Measurements from ENCODE around the gene STIM1.

STIM1 gene

DNA sequence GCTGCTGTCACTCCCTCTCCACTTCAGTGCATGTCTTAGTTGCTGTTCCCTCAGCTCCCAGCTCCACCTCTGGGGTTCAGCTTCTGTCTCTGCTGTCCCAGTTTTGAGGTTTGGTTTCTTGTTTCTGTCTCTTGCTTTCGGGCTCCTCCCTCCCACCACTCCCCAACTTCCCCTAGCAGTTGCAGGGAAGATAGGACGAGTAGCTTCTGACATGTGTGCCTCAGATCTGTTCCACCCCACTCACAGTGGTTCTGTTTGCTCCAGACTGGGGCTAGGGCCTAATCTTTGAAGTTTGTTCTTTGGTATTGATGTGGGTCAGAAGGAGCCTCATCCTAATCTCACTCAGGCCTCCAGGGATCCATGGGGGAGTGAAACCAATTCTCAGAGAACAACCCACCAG lies 236.6 kb downstream of the STIM1 start:
- DNase-seq = no peak
- TF ChIP-seq, protein P1, sequence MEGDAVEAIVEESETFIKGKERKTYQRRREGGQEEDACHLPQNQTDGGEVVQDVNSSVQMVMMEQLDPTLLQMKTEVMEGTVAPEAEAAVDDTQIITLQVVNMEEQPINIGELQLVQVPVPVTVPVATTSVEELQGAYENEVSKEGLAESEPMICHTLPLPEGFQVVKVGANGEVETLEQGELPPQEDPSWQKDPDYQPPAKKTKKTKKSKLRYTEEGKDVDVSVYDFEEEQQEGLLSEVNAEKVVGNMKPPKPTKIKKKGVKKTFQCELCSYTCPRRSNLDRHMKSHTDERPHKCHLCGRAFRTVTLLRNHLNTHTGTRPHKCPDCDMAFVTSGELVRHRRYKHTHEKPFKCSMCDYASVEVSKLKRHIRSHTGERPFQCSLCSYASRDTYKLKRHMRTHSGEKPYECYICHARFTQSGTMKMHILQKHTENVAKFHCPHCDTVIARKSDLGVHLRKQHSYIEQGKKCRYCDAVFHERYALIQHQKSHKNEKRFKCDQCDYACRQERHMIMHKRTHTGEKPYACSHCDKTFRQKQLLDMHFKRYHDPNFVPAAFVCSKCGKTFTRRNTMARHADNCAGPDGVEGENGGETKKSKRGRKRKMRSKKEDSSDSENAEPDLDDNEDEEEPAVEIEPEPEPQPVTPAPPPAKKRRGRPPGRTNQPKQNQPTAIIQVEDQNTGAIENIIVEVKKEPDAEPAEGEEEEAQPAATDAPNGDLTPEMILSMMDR (IDR thresholded peaks at IDR 0.05) = no peak
- no peak overlapping the region for H3K27ac ChIP-seq
- H3K4me1 ChIP-seq = peaks cover 0 to 19% (median 10%) of the 10 kb centered on the region in 4 donors
- intact Hi-C loops (cut with DNase I; ENCODE audit: low total_unique reads) = loop anchor here (5.0 kb wide), 1 partner anchor 250 kb away; the partner anchor contains the start of gene RHOG
- peaks cover 4 to 48% (median 30%) of the 10 kb centered on the region in 3 donors for H3K36me3 ChIP-seq
- no peaks in the 10 kb centered on the region for H3K27me3 ChIP-seq
- no peaks in the 10 kb centered on the region for H3K9me3 ChIP-seq
- no peak overlapping the region for H3K4me3 ChIP-seq

DNA sequence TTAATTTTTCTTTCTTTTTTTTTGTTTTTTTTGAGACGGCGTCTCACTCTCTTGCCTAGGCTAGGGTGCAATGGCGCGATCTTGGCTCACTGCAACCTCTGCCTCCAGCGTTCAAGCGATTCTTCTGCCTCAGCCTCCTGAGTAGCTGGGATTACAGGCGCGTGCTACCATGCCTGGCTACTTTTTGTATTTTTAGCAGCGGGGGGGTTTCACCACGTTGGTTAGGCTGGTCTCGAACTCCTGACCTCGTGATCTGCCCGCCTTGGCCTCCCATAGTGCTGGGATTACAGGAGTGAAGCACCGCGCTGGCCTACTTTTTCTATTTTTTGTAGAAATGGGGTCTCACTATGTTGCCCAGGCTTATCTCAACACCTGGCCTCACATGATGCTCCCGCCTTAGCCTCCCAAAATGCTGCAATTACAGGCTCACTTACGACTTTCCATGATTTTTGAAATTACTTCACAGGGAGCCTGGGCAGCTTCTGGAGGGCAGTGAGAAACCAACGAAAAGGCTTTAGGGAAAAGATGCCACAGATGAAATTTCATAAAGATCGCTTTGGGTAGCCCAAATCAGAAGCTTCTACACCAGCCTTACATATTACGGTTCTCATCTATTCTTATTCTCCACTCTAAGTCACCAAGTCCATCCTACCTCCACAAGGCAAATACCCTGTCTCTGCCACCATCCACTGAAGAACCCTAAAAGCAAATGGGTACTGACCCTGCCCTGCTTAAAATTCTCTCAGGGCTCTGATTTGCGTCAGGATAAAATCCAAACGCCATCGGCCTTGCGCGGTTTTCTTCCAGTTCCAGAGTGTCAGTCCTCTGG lies 238.3 kb downstream of the STIM1 start:
- TF ChIP-seq, protein P1 (IDR thresholded peaks at IDR 0.05) = no peak
- H3K4me1 ChIP-seq = peaks cover 0 to 24% (median 11%) of the 10 kb centered on the region in 4 donors

DNA sequence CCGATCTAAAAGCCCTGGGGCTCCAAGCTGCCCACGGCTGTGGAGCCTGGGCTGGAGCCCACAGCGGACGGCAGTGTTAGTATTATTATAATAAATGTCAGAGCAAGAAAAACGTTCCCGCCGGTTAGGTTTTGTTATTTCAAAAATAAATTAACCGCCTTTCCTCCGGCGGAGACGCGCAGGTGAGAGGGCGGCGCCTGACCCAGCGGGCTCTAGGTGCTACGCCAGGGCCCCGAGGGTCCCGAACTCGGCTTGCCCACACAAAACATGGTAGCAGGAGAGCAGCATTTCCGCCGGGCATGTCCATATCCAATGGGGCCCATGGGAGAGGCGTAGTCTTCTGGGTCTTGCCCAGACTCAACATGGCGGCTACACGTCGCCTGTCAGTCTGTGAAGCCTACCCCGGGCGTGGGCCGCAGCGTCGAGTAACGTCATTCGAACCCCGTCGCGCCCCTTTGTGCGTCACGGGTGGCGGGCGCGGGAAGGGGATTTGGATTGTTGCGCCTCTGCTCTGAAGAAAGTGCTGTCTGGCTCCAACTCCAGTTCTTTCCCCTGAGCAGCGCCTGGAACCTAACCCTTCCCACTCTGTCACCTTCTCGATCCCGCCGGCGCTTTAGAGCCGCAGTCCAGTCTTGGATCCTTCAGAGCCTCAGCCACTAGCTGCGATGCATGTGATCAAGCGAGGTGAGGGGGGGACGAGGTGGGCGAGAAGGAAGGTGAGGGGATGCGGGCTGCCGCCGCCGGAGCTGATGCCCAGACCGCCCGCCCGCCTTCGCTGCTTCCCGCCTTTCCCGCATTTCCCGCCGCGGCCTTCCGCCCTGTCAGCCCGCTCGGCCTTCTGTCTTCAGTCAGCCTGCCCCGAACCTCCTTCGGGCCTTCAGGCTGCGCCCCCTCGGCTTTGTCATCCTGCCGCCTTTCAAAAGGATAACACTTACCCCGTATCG lies 239.2 kb downstream of the STIM1 start, which contains the start of gene RRM1:
TSS of gene RRM1 (plus strand) at position 452 of the 944 bp plus-strand sequence. CDS start at position 666, 214 bp downstream.
- Histone ChIP-seq H3K4me1 (peaks cover 0 to 24% (median 11%) of the 10 kb centered on the region in 4 donors), H3K4me3 (peak within 1 kb of the TSS; percentile 65 to 68), H3K27ac (peak within 1 kb of the TSS; percentile 85 to 86), H3K27me3 (no peaks in the 10 kb centered on the region), H3K36me3 (peaks cover 0 to 28% (median 16%) of the 10 kb centered on the region in 3 donors), H3K9me3 (no peaks in the 10 kb centered on the region)
- intact Hi-C loops (cut with DNase I; ENCODE audit: low total_unique reads) = loop anchor here (5.0 kb wide), 1 partner anchor 252 kb away; the partner anchor contains the start of gene RHOG
- TF ChIP-seq, protein P1 (IDR thresholded peaks at IDR 0.05) = no peak
- DNase-seq = peak; percentile 95 to 97

More for the DNA sequence above, 238.3 kb downstream of the STIM1 start:
- Histone ChIP-seq H3K27ac (peak overlapping the region; percentile 85 to 86), H3K4me3 (peak overlapping the region; percentile 65 to 68), H3K36me3 (peaks cover 0 to 32% (median 17%) of the 10 kb centered on the region in 3 donors), H3K9me3 (no peaks in the 10 kb centered on the region), H3K27me3 (no peaks in the 10 kb centered on the region)
- intact Hi-C loops (cut with DNase I; ENCODE audit: low total_unique reads) = loop anchor here (5.0 kb wide), 1 partner anchor 251 kb away; the partner anchor contains the start of gene RHOG
- no peak for DNase-seq

DNA sequence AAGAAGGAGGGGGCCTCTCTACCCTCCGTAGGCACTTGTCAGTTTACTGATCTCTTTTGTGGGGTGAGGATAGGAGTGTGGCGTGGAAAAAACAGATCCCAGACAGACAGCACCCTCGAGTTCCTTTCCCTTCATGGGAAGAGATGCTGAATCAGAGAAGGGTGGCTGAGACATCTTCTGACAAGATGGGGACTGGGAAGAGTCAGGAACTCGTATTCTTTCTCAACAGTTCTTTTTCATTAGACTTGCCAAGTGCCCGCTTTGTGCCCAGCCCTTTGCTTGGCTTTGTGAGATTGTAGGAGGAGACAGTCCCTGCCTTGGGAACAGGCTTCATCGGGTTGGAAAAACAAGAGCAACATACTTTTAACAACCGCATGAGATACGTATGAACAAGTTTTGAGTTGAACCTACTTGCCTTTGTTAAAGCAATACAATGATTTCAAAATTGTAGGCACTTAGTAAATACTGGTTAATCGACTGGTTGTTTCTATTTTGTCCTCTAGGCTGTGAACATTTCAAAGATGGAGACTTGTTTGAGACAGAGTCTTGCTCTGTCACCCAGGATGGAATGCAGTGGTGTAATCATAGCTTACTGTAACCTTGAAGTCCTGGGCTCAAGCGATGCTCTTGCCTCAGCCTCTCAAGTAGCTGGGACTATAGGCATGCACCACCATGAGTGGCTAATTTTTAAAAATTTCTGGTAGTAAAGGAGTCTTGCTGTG lies 240.2 kb downstream of the STIM1 start:
- TF ChIP-seq, protein P1 (IDR thresholded peaks at IDR 0.05) = no peak

More for the DNA sequence above, 240.2 kb downstream of the STIM1 start:
- Histone ChIP-seq H3K27ac (peak overlapping the region; percentile 85 to 86), H3K27me3 (no peaks in the 10 kb centered on the region), H3K9me3 (no peaks in the 10 kb centered on the region), H3K36me3 (peaks cover 0 to 18% (median 8%) of the 10 kb centered on the region in 3 donors), H3K4me1 (peaks cover 0 to 24% (median 11%) of the 10 kb centered on the region in 4 donors), H3K4me3 (peak overlapping the region; percentile 65 to 68)
- no peak for DNase-seq
- intact Hi-C loops (cut with DNase I; ENCODE audit: low total_unique reads) = no loop called here
